COLO829 (cell line): ENCODE data around the gene CYP2A13.
A peak's percentile ranks its signal among the peaks of the same experiment; 100 is the strongest.
"Not testable (repeated sequence)": the region's sequence is repeated elsewhere in the genome, so short reads cannot be mapped to it uniquely, and the experiment has no call there.

Experiments
- DNase-seq: peaks from one replicate; pipeline ENCODE4 v3.0.0; 2012; ENCODE audit warnings: low spot score

Gene CYP2A13

GRCh38 chr19:41120929-41121911 lies 33.0 kb downstream of the CYP2A13 start:
- not testable (repeated sequence) for DNase-seq

- DNase-seq: not testable (repeated sequence)
Observed at GRCh38 chr19:41122846-41123245, 34.6 kb downstream of the CYP2A13 start.

- DNase-seq: no peak
Observed at GRCh38 chr19:41123716-41124294, 35.6 kb downstream of the CYP2A13 start.

GRCh38 chr19:41126765-41127203 lies 38.5 kb downstream of the CYP2A13 start:
- not testable (repeated sequence) for DNase-seq

- not testable (repeated sequence) for DNase-seq
Observed at GRCh38 chr19:41127362-41127761, 39.1 kb downstream of the CYP2A13 start.

GRCh38 chr19:41127801-41128300 lies 39.6 kb downstream of the CYP2A13 start:
- not testable (repeated sequence) for DNase-seq

GRCh38 chr19:41128692-41129091 lies 40.4 kb downstream of the CYP2A13 start:
- DNase-seq: no peak

- DNase-seq: no peak
Observed at GRCh38 chr19:41131186-41131585, 42.9 kb downstream of the CYP2A13 start.

GRCh38 chr19:41133260-41133659 lies 45.0 kb downstream of the CYP2A13 start:
- DNase-seq: no peak

GRCh38 chr19:41134616-41135015 lies 46.4 kb downstream of the CYP2A13 start:
- DNase-seq: no peak

- DNase-seq: not testable (repeated sequence)
Observed at GRCh38 chr19:41135390-41136384, 47.4 kb downstream of the CYP2A13 start.

- DNase-seq: no peak
Observed at GRCh38 chr19:41136636-41137455, 48.6 kb downstream of the CYP2A13 start.

- peak; percentile 53 for DNase-seq
Observed at GRCh38 chr19:41144403-41144802, 56.2 kb downstream of the CYP2A13 start.
